DMS 273 treated with DMSO at 0.1 percent for 48 hours (cell line): ENCODE measurements around the gene GLCE.
A peak's percentile ranks its signal among the peaks of the same experiment; 100 is the strongest.

Experiments
- DNase-seq: peaks from one replicate; lab custom pipeline; 2025; lab: John Stamatoyannopoulos, UW

The GLCE gene

DNA sequence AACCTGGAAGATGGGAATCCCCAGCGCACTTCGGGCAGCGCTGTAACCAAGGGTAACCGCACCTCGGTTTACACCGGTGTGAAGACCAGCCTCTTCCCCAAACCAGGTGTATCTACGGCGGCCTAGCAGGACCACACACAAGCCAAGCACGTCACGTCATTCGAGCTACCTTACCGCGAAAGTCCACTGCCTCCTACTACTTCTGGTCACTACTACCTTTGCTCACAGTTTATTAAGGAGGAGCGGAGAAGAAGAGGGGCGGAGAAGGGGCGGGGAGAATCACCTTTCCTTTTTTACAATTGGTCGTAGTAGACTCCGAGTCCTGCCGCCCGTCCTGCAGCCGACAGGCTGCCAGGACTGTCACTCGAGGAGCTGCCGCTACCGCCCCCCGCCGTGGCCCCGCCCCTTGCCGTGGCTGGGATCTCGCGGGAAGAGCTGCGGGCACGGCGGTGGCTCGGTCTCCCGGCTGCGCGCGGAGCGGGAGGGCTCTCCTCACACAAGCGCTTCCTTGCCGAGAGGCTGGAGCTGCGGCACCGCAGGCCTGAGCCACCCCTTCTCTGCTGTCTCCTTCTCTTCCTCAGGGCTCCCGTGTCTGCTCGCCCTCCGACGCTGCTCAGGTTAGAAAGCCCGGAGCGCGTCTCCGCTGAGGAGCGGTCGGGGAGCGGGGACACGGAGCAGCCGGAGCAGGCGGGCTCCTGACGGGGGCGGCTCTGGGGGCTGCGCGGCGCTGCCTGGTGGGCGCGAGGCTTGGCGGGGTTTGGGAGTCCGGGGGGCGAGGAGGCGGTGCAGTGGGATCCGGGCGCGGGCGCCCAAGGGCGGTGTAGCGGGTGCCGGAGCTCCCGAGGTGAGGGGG lies at the start of gene GLCE:
TSS of gene GLCE (plus strand) at position 495 of the 853 bp plus-strand sequence. CDS start 95,172 bp downstream, outside the sequence.
- DNase-seq: peak; percentile 90

- DNase-seq: no peak
Observed at GRCh38 chr15:69114331-69114928, 46.0 kb upstream of the GLCE start.

- no peak for DNase-seq
Observed at GRCh38 chr15:69115031-69115430, 45.4 kb upstream of the GLCE start.

- DNase-seq: no peak
Observed at GRCh38 chr15:69116391-69116790, 44.0 kb upstream of the GLCE start.

DNA sequence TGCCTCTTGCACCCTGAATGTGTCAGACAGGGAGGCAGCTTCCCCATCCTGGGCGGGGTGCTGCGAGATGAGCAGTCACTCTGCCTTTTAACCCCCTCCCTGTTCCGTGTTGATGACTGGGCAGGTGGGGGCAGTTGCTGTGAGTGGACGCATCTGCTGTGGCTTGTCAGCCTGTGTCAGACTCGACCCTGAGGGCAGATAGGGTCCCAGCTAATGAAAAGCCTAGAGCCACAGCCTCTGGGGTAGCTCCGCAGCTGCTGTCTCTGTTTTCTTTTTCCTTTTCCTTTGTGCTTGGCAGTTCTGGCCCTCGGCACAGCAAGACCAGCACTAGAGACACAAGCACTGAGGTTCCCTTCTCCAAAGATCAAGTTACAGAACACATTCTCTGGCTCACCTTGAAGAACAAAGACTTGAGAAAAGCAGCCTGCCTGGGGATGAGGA lies 43.0 kb upstream of the GLCE start:
- no peak for DNase-seq

GRCh38 chr15:69118089-69118488 lies 42.3 kb upstream of the GLCE start:
- DNase-seq: no peak

- no peak for DNase-seq
Observed at GRCh38 chr15:69119001-69119400, 41.4 kb upstream of the GLCE start.

DNA sequence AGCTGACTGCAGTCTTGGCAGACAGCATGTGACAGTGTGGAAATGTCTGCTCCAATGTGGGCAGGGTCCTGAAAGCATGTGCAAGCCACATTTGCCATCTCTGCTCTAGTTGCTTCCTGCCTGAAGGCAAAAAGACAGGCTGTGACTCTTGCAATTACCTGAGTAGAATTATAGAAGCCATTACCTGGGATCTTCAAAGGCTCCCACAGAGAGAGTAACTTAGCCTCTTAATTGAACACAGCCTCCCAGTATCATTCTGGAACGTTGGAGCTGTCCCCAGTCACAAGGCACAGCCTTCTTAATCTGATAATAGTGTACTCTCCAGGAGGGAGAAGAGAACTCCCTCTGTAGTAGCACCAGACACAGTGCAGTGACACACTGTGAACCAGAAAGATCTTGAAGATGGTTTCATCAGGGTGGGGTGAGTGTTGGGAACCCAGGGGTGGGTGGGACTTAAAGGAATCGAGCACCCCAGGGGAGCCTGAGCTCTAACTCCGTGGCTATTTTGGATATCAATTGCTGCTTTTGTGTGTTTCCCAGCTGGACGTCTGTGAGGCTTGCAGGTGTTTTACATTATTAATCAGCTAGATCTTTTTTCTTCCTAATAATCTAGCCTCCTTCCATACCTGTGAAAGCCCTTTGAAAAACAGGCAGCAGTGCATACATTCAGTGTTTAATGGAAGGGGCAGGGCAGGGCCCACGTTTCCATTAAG lies 40.6 kb upstream of the GLCE start:
- no peak for DNase-seq

DNA sequence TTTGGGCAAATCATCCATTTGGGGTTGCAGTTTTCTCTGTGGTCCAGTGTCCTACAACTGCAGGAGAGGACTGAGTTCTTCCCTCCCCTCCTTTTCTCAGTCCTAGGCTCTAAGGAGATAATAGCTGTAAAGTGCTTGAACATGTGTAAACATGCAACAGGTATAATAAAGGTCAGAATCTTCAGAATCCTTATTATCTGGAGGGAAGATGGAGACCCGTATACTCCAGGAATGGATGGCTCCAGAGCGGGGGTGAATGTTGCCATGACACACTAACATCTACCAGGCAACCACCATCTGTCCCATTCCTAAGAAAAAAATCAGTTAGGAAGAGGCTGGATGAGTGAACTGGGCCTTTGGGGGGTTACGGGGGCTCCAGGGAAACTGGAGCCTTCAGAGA lies 39.7 kb upstream of the GLCE start:
- DNase-seq: no peak

GRCh38 chr15:69121198-69121828 lies 39.1 kb upstream of the GLCE start:
- no peak for DNase-seq

- no peak for DNase-seq
Observed at GRCh38 chr15:69125236-69125635, 35.2 kb upstream of the GLCE start.

- DNase-seq: no peak
Observed at GRCh38 chr15:69126054-69126469, 34.4 kb upstream of the GLCE start.

DNA sequence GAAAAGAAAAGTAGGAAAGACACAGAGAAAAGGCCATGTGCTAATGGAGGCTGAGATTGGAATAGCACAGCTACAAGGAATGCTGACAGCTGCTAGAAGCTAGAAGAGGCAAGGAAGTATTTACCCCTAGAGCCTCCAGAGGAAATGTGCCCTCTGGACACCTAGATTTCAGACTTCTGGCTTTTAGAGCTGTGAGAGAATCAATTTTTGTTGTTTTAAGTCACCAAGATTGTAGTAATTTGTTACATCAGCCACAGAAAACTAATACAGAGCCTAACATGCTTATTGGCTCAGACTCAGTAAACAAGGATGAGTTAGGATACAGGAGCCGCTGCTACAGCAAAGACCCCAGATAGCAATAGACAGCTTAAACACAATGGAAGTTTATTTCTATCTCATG lies 33.1 kb upstream of the GLCE start:
- DNase-seq: no peak

- DNase-seq: no peak
Observed at GRCh38 chr15:69128667-69129311, 31.6 kb upstream of the GLCE start.

DNA sequence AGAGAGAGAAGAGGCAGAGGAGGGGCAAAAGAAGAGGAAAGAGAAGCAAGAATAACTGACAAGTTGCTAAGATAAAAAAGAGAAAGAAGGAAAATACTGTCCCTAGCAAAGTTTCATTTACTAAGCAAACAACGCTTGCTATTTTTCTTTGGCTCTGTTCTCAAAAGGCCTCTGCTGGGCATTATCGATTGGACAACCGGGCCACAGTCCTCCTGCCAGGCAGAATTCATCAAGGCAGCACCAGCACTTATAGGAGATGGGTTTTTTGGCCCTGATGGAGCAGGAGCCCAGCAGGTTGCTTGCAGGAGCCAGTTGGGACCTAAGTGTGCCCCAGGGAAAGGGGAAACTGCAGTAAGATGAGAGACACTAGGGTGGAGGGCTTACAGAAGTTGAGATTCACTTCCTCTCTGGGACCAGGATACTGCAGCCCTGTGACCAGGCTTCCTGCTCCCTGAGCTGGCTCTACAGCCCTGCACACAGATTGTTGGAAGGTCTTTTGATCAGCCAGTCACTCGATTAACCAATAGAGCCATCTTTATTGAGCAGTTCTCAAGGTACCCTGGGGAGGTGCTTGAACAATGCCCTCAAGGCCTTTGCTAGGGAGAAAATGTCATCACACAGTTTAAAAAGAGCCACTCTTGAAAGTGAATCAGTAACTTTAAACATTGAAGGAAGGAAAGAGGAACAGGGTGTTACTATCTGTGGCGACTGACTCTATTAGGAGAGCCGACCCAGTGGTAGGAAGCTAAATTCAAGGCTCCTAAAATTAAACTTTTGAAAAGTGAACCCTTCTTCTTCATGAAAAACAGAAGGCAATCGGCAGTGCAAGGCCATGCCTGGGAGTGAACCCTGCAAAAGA lies 28.8 kb upstream of the GLCE start:
- no peak for DNase-seq

- DNase-seq: no peak
Observed at GRCh38 chr15:69132430-69132829, 28.0 kb upstream of the GLCE start.

DNA sequence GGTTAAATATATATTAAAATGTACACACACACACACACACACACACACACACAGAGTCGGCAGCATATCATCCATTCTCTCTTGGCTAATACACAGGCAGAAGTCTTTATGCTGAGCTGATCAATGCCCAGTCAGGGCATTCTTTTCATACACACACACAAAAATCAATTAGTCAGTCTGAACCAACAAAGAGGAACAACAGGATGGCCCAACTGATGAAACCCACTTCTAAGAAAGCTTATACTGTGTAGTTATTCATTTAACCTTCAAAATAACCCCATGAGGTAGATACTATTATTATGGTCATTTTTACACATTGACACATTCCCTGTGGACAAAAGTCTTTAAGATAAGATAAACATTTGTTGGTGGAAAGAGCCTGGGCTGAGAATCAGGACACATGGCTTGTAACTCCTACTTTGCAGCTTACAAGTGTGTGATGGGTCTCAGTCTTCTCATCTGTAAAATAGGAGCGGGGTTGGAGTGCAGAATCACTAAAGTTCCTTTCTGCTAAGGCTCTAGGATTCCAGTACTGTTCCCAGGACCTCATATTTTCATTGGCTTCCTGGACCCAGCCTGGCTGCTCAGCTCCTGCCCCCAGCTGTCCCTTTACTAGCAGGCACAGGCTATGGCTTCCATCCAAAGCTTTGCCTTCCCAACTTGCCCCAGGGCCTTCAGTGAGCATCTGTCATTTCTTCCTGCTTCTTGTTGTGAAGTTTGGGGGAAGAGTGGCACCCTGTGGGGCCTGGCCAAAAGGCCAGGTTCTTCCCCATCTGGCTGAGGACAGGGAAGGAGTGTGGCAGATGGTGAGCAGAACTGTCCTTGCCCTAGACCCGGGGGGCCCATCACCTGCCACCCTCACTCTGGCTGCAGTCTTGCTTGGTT lies 27.2 kb upstream of the GLCE start:
- DNase-seq: peak; percentile 97

DNA sequence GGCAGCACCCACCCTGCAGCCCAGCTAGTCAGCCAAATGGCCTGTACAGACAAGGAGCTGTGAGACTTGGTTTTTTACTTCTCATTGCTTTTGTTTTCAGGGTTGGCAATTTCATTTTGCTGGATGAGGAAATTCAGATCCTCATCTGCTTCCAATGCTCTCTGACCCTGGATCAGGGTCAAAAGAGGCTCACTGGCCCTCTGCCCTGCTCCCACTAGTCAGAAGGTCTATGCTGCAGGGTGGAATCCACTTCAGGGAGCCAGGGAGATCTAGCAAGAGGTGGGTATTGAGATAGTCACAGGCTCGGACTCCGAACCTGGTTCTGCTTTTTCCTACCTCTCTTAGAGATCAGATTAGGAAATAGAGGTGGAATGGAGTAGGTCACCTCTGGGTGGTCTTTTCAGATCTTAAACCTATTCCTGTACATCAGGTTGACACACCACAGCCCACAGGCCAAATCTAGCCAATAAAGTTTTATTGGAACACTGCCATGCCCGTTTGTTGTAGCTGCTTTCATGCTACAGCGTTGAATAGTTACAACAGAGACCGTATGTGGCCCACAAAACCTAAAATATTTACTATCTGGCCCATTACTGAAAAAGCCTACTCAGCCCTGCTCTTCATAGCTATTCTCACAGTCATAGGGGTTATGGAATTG lies 26.4 kb upstream of the GLCE start:
- no peak for DNase-seq

DNA sequence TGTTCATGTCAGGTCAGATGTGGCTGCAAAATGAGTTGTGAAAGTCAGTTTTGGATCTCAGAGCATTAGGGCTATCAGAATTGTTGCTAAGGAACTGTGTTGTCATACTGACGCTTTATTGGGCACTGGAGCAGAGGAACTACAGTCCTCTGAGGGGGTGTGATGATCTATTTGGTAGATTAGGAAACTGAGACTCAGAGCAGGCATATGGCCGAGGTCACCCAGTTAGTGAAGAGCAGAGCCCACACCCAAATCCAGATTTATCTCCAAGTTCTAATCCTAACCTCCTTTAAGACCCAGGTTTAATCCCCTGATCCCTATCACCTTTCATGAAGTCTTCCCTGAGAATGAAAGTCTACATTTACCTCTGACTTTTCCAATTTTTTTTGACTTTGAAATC lies 25.6 kb upstream of the GLCE start:
- DNase-seq: no peak
